Tibial nerve (tissue), 4 donors: Measurements from ENCODE around the gene LEFTY1. TPM values are rescaled to one million over a fixed set of nuclear protein-coding genes. Genes with fewer than 3 reads are reported as not detected.
A peak's percentile ranks its signal among the peaks of the same experiment; 100 is the strongest.

Experiments used
- DNase-seq, 2 donors: peaks; one replicate each; pipeline ENCODE4 v3.0.0-alpha.2; 2019; ENCODE audit warnings: low spot score in 2 of 2
- H3K27ac ChIP-seq, 4 donors: fragments of 200-600 bp; sonication (generic) in 3 of 4; one replicate each; pipeline ENCODE4 v1.5.1; 2017 to 2019; ENCODE audit warnings: mild to moderate bottlenecking in 1 of 4
- H3K27me3 ChIP-seq, 2 donors: fragments of 200-600 bp; sonication (generic) in 1 of 2; one replicate each; pipeline versions ENCODE4 v1.5.1 to v1.6.0; 2017 to 2019
- H3K36me3 ChIP-seq, 3 donors: fragments of 200-600 bp; sonication (generic); one replicate each; pipeline ENCODE4 v1.5.1; 2018 to 2019
- H3K4me1 ChIP-seq, 4 donors: fragments of 200-600 bp; sonication (generic) in 3 of 4; one replicate each; pipeline ENCODE4 v1.5.1; 2017 to 2019
- H3K4me3 ChIP-seq, 4 donors: fragments of 200-600 bp; sonication (generic) in 3 of 4; one replicate each; pipeline ENCODE4 v1.5.1; 2017 to 2019; ENCODE audit warnings: mild to moderate bottlenecking in 1 of 4, moderate library complexity in 1 of 4
- H3K9me3 ChIP-seq, 4 donors: fragments of 200-600 bp; sonication (generic) in 3 of 4; one replicate each; pipeline ENCODE4 v1.5.1; 2017 to 2019
- CTCF ChIP-seq, 5 experiments: fragments of 200-600 bp in 3 of 5; fragments of 450-650 bp in 2 of 5; sonication (generic) in 3 of 5; IDR thresholded peaks; one replicate each; pipeline ENCODE4 v1.5.1; 2016 to 2019; ENCODE audit warnings: antibody characterized with exemption in 5 of 5, mild to moderate bottlenecking in 3 of 5, moderate library complexity in 2 of 5
- EP300 ChIP-seq, 2 donors: sonication (generic); formaldehyde crosslinking; IDR thresholded peaks; one replicate each; pipeline ENCODE4 v1.6.1; 2017; ENCODE audit warnings: antibody characterized with exemption in 2 of 2, mild to moderate bottlenecking in 1 of 2
- POLR2A ChIP-seq, 2 donors: fragments of 450-650 bp; IDR thresholded peaks; one replicate each; pipeline ENCODE4 v1.6.1; 2017; ENCODE audit warnings: antibody characterized with exemption in 2 of 2, mild to moderate bottlenecking in 2 of 2, moderate library complexity in 2 of 2
- WGBS, 2 donors: methylation state at CpG; one replicate each; pipeline ENCODE4 v1.1.5; 2018; 5-methylcytosine and 5-hydroxymethylcytosine counted together
- total RNA-seq, 4 donors: library from RNA; depleted of rRNA; stranded (reverse); fragments of >200 nt; gene quantifications; one replicate each; pipeline ENCODE4 v1.1.0, GENCODE V29; 2016

The LEFTY1 gene
- total RNA-seq, 4 donors from 2014 or later, result 0.20 TPM; not detected in 3

GRCh38 chr1:225881959-225882693 is 6.8 kb downstream of the LEFTY1 start, which contains the start of gene TMEM63A:
TSS of gene TMEM63A (minus strand) at chr1:225882380. CDS start at chr1:225877580, 4,800 bp downstream.
- Histone ChIP-seq H3K4me3 (peak within 1 kb of the TSS; percentile 68 to 92 (median 90)), H3K36me3 (peaks cover 0 to 2% (median 0%) of the 10 kb centered on the region in 3 donors), H3K27ac (peak within 1 kb of the TSS; percentile 87 to 92 (median 90)), H3K9me3 (no peaks in the 10 kb centered on the region), H3K27me3 (peaks cover 0 to 3% of the 10 kb centered on the region in 2 donors), H3K4me1 (peaks cover 0 to 54% (median 34%) of the 10 kb centered on the region in 4 donors)
- peak; percentile 86 for DNase-seq
- WGBS, 2 donors, result 0% methylated on average over 41 to 43 of the region's 64 CpGs
- TF ChIP-seq EP300 (IDR thresholded peaks at IDR 0.05), result peak in 1 of 2 donors; percentile 82
- TF ChIP-seq CTCF (IDR thresholded peaks at IDR 0.05), result peak; percentile 30 to 81 (median 53)
- TF ChIP-seq POLR2A (IDR thresholded peaks at IDR 0.05), result peak; percentile 49 to 70

GRCh38 chr1:225881081-225881958 is 7.6 kb downstream of the LEFTY1 start:
- Histone ChIP-seq H3K4me3 (peak overlapping the region; percentile 68 to 92 (median 90)), H3K27ac (peak overlapping the region; percentile 87 to 92 (median 90)), H3K36me3 (peaks cover 0 to 10% (median 0%) of the 10 kb centered on the region in 3 donors), H3K9me3 (no peaks in the 10 kb centered on the region), H3K27me3 (no peaks in the 10 kb centered on the region), H3K4me1 (peaks cover 0 to 61% (median 34%) of the 10 kb centered on the region in 4 donors)
- 12 to 21% methylated on average over 16 to 23 of the region's 25 CpGs for WGBS, 2 donors
- no peak for TF ChIP-seq CTCF (IDR thresholded peaks at IDR 0.05)
- peak; percentile 24 to 28 for DNase-seq

- no peak for TF ChIP-seq EP300 (IDR thresholded peaks at IDR 0.05)
- TF ChIP-seq CTCF (IDR thresholded peaks at IDR 0.05), result no peak
- TF ChIP-seq POLR2A (IDR thresholded peaks at IDR 0.05), result no peak
- Histone ChIP-seq H3K4me3 (peak overlapping the region in 2 of 4 donors; percentile 6 to 90), H3K36me3 (peaks cover 0 to 15% (median 0%) of the 10 kb centered on the region in 3 donors), H3K27ac (peak overlapping the region in 3 of 4 donors; percentile 89 to 92 (median 91)), H3K4me1 (peaks cover 0 to 62% (median 34%) of the 10 kb centered on the region in 4 donors), H3K27me3 (no peaks in the 10 kb centered on the region), H3K9me3 (no peaks in the 10 kb centered on the region)
- 61 to 73% methylated on average over 5 of the region's 5 CpGs for WGBS, 2 donors
- no peak for DNase-seq
Measured at GRCh38 chr1:225880636-225881035, 8.3 kb downstream of the LEFTY1 start.

GRCh38 chr1:225880222-225880588 is 8.7 kb downstream of the LEFTY1 start:
- H3K27me3 ChIP-seq, result no peaks in the 10 kb centered on the region
- 54 to 73% methylated on average over 2 of the region's 2 CpGs for WGBS, 2 donors
- no peak for DNase-seq
- peaks cover 0 to 62% (median 34%) of the 10 kb centered on the region in 4 donors for H3K4me1 ChIP-seq
- H3K36me3 ChIP-seq, result peaks cover 0 to 20% (median 0%) of the 10 kb centered on the region in 3 donors
- peak overlapping the region in 3 of 4 donors; percentile 89 to 92 (median 91) for H3K27ac ChIP-seq
- TF ChIP-seq EP300 (IDR thresholded peaks at IDR 0.05), result no peak
- TF ChIP-seq CTCF (IDR thresholded peaks at IDR 0.05), result no peak
- TF ChIP-seq POLR2A (IDR thresholded peaks at IDR 0.05), result no peak
- peak overlapping the region in 2 of 4 donors; percentile 6 to 9 for H3K4me3 ChIP-seq
- H3K9me3 ChIP-seq, result no peaks in the 10 kb centered on the region
